Measurements from ENCODE around the gene GCDH. TPM values are rescaled to one million over a fixed set of nuclear protein-coding genes. Genes with fewer than 3 reads are reported as not detected.

The GCDH gene
- total RNA-seq, 1 donor from 2014 or later: 73.9 TPM

DNA sequence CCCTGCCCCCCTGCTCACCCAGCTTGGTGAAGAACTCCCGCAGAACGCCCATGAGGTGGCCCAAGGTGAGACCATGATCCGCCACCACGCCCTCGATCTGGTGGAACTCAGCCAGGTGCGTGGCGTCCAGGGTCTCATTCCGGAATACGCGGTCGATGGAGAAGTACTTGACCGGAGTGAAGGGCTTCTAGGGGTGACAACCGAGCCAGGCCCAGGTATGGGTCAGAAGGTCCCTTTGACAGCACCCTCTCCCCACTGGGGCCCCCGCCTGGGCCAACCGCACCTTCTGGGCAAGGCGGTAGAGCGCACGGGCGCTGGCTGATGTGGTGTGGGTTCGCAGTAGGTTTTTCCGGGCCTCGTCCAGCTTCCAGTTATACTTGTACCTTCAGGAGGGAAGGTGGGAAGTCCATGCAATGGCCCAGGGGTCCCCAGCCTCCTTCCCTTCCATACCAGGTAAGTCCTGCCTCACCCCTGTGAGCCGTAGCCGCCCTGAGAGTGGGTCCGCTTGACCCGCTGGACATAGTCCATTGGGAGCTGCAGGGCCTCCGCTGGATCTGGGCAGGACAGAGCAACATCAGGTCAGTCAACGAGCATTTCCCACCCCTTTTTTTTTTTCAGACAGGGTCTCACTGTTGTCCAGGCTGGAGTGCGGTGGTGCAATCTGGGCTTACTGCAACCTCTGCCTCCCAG lies 33.8 kb downstream of the GCDH start:
- POLR2A ChIA-PET: interaction anchor here (0.7 to 1.1 kb wide), 2 partner anchors 13 to 14 kb away, joined by 3 read pairs; no protein-coding TSS in a partner anchor
- intact Hi-C loops (cut with micrococcal nuclease): no loop called here
- Mint-ChIP-seq H3K9me3 (no peaks in the 10 kb centered on the region), H3K27me3 (no peaks in the 10 kb centered on the region), H3K4me3 (no peak overlapping the region), H3K27ac (no peak overlapping the region), H3K36me3 (ENCODE audit: low read depth) (peaks cover 62% of the 10 kb centered on the region), H3K4me1 (peaks cover 2% of the 10 kb centered on the region)
- ATAC-seq (ENCODE audit: low read depth): no peak
- DNase-seq: no peak
- CTCF ChIA-PET: no interaction called here
- TF ChIP-seq, protein P1, sequence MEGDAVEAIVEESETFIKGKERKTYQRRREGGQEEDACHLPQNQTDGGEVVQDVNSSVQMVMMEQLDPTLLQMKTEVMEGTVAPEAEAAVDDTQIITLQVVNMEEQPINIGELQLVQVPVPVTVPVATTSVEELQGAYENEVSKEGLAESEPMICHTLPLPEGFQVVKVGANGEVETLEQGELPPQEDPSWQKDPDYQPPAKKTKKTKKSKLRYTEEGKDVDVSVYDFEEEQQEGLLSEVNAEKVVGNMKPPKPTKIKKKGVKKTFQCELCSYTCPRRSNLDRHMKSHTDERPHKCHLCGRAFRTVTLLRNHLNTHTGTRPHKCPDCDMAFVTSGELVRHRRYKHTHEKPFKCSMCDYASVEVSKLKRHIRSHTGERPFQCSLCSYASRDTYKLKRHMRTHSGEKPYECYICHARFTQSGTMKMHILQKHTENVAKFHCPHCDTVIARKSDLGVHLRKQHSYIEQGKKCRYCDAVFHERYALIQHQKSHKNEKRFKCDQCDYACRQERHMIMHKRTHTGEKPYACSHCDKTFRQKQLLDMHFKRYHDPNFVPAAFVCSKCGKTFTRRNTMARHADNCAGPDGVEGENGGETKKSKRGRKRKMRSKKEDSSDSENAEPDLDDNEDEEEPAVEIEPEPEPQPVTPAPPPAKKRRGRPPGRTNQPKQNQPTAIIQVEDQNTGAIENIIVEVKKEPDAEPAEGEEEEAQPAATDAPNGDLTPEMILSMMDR (IDR thresholded peaks at IDR 0.05): no peak

DNA sequence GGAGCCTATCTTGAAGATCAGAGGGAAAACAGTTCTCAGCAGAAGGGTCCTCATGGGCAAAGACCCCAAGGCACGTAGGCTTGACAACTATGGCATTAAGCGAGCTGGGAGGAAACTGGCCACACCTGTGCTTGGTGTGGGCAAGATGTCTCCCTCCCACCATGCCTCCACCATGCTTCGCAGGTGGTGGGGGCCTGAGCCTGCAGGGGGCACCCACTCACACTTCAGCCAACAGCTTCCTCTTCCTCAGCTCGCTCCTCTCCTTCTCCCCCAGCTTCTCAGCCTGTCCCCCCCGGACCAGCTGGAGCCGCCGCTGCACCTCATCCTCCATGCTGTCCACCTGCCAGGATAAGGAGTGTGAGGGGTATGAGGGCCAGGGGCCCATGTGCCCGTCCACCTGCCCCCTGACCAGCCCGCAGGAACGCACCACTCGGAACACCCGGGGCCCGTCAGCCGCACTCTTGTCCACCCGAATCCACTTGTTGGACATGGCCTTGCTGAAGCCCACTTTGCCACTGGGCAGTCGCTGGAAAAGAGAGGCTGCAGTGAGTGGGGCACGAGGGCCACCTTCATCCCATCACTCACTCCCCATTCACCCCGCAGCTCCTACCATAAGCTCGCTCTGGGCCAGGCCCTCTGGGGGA lies 39.2 kb downstream of the GCDH start:
- H3K27me3 Mint-ChIP-seq: no peaks in the 10 kb centered on the region
- no peak for ATAC-seq (ENCODE audit: low read depth)
- POLR2A ChIA-PET: interaction anchor here (2.4 kb wide), 1 partner anchor 11 kb away, joined by 10 read pairs; the partner anchor contains the start of gene SYCE2
- intact Hi-C loops (cut with micrococcal nuclease): no loop called here
- H3K4me1 Mint-ChIP-seq: peaks cover 24% of the 10 kb centered on the region
- H3K9me3 Mint-ChIP-seq: no peaks in the 10 kb centered on the region
- TF ChIP-seq, protein P1 (IDR thresholded peaks at IDR 0.05): no peak
- H3K36me3 Mint-ChIP-seq (ENCODE audit: low read depth): peaks cover 53% of the 10 kb centered on the region
- no peak overlapping the region for H3K4me3 Mint-ChIP-seq
- CTCF ChIA-PET: interaction anchor here (1.2 kb wide), 1 partner anchor 35 kb away, joined by 5 read pairs; no protein-coding TSS in a partner anchor
- no peak for DNase-seq
- H3K27ac Mint-ChIP-seq: no peak overlapping the region

DNA sequence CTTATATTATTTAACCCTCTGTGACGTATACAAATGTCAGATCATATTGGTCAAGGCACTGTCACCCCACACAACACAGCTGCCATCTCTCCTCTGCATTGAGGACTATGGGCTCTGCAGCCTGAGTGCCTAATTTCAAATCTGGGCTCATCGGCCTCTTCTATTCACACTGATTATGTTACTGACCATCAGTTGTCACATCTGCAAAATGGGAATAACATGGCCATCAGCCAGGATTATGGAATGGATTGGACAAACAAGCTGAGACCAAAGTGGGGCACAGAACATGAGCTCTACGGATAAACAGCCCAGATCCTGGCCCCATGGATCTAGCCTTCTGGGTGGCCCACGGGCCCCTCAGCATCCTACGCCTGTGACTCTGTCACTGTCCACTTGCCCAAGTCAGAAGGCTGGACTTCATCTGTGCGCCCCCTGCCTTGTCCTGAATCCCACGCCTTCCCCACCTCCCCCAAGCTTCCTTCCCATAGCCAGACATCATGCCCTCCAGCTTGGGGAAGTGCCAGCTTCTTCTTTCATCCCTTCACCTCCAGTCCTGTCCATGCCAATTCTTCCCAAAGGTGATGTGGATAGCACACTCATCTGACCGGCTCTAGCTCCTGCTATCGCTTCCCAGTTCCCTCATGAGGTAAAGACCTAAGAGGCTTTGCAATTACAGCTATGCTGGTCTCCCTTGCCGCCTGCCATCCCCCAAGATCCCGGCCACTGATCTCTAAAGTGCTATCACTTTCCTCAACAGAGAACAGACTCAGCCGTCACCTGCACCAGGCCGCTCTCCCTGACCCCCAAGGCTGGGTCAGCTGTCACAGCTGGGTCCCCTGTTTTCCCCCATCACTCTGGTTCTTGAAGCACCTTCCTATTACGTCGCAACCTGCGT lies 41.7 kb downstream of the GCDH start:
- Mint-ChIP-seq H3K27ac (peak overlapping the region; percentile 86), H3K27me3 (no peaks in the 10 kb centered on the region), H3K4me3 (peak overlapping the region; percentile 96), H3K9me3 (no peaks in the 10 kb centered on the region), H3K36me3 (ENCODE audit: low read depth) (peaks cover 39% of the 10 kb centered on the region), H3K4me1 (peaks cover 36% of the 10 kb centered on the region)
- no peak for ATAC-seq (ENCODE audit: low read depth)
- DNase-seq: no peak
- POLR2A ChIA-PET: interaction anchor here (0.5 to 3.5 kb wide), 23 partner anchors 10 to 878 kb away, joined by 3 to 46 read pairs (median 5); partner anchors contain the start of genes C19orf53, DNASE2, GCDH and GET3
- CTCF ChIA-PET: interaction anchor here (1.2 kb wide), 1 partner anchor 33 kb away, joined by 8 read pairs; no protein-coding TSS in a partner anchor
- intact Hi-C loops (cut with micrococcal nuclease): loop anchor here (1.0 kb wide), 4 partner anchors 13 to 51 kb away; partner anchors contain the start of genes DNASE2, GCDH, RAD23A and SYCE2
- TF ChIP-seq, protein P1 (IDR thresholded peaks at IDR 0.05): no peak

DNA sequence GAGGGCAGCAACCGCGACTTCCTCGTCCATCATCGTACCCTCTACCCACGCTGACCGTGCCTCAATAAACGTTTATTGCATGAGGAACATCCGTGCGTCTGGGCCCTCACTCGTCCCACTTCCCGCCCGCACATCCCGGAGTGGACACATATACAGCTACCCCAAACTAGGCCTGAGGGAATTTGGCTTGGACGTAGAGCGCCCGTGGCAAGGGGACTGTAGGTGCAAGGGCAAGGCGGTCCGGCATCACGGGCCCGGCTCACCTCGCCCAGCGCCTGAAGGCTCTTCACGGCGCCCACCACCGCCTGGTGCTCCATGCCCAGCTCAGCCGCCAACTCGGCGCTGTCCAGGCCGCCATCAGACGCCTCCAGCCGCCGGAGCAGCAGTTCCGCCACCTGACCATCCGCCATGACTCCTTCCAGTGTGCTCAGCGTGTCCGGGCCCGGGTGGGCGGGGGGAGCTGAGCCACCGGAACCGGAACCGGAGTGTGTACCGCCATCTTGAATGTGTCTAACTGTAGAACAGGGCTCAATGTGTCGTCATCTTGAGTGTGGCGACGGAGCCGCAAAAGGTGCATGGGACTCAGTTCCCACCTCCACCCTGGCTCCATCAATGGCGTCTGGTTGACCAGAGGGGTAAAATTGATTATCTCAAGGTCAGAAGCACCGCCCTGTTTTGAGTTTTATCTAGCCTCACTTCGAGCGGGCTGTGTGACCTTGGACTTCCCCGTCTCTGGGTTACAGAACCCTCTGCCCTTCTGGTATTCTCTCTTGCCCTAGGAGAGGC lies 42.5 kb downstream of the GCDH start, which contains the start of gene FARSA:
Gene FARSA, minus strand, starts transcription at position 425 of the 786 bp plus-strand sequence. Its CDS starts 15 bp downstream, at position 410.
- ATAC-seq (ENCODE audit: low read depth): peak; percentile 57
- peak within 1 kb of the TSS; percentile 86 for H3K27ac Mint-ChIP-seq
- POLR2A ChIA-PET: interaction anchor here (0.6 to 3.5 kb wide), 26 partner anchors 9 to 1204 kb away, joined by 3 to 46 read pairs (median 4); partner anchors contain the start of genes C19orf53, DNASE2, GCDH and GET3
- no peaks in the 10 kb centered on the region for H3K9me3 Mint-ChIP-seq
- peaks cover 42% of the 10 kb centered on the region for H3K4me1 Mint-ChIP-seq
- DNase-seq: peak; percentile 80
- H3K4me3 Mint-ChIP-seq: peak within 1 kb of the TSS; percentile 96
- intact Hi-C loops (cut with micrococcal nuclease): loop anchor here (1.0 kb wide), 4 partner anchors 12 to 52 kb away; partner anchors contain the start of genes DNASE2, GCDH, RAD23A and SYCE2
- H3K27me3 Mint-ChIP-seq: no peaks in the 10 kb centered on the region
- H3K36me3 Mint-ChIP-seq (ENCODE audit: low read depth): peaks cover 34% of the 10 kb centered on the region
- CTCF ChIA-PET: interaction anchor here (1.2 kb wide), 1 partner anchor 32 kb away, joined by 8 read pairs; no protein-coding TSS in a partner anchor
- TF ChIP-seq, protein P1 (IDR thresholded peaks at IDR 0.05): no peak
